GM23338 (cell line): Measurements from ENCODE around the gene RCOR3. TPM values are rescaled to one million over a fixed set of nuclear protein-coding genes. Genes with fewer than 3 reads are reported as not detected.

Experiments used
- ATAC-seq: fragments of 200-7000 bp; cut with Tn5 transposase; 3 replicates; pipeline ENCODE4 v1.9.1; 2020
- DNase-seq: peaks from one replicate; pipeline ENCODE4 v3.0.0-alpha.2; 2015; ENCODE audit warnings: low spot score
- H2AFZ ChIP-seq: fragments of 200-600 bp; sonication (generic); 2 replicates; pipeline ENCODE4 v1.8.0; 2016; ENCODE audit warnings: antibody characterized with exemption, mild to moderate bottlenecking, moderate library complexity
- H3F3A ChIP-seq: fragments of 200-600 bp; sonication (generic); replicated peaks from 2 replicates; pipeline ENCODE4 v1.8.0; 2017; ENCODE audit warnings: antibody characterized with exemption, mixed run types, low read depth
- H3K27ac ChIP-seq: fragments of 200-600 bp; sonication (generic); 2 replicates; pipeline ENCODE4 v1.6.1; 2016; ENCODE audit warnings: low read depth
- H3K27me3 ChIP-seq: fragments of 200-600 bp; sonication (generic); 2 replicates; pipeline ENCODE4 v1.8.0; 2016; ENCODE audit warnings: mild to moderate bottlenecking, mixed run types, moderate library complexity; ENCODE audit not compliant: insufficient read depth
- H3K36me3 ChIP-seq: fragments of 200-600 bp; sonication (generic); 2 replicates; pipeline ENCODE4 v1.8.0; 2016; ENCODE audit warnings: mild to moderate bottlenecking; ENCODE audit not compliant: insufficient read depth
- H3K4me1 ChIP-seq: fragments of 200-600 bp; sonication (generic); 2 replicates; pipeline ENCODE4 v1.8.0; 2016; ENCODE audit warnings: mild to moderate bottlenecking, moderate library complexity; ENCODE audit not compliant: insufficient read depth
- H3K4me2 ChIP-seq: fragments of 200-600 bp; sonication (generic); 2 replicates; pipeline ENCODE4 v1.7.1; 2017; ENCODE audit warnings: mixed run types
- H3K4me3 ChIP-seq: fragments of 200-600 bp; sonication (generic); 2 replicates; pipeline ENCODE4 v1.6.1; 2016; ENCODE audit warnings: mixed run types
- H3K79me2 ChIP-seq: fragments of 200-600 bp; sonication (generic); replicated peaks from 2 replicates; pipeline ENCODE4 v1.8.0; 2017; ENCODE audit warnings: mild to moderate bottlenecking; ENCODE audit not compliant: insufficient read depth
- H3K9me2 ChIP-seq: fragments of 200-600 bp; sonication (generic); 2 replicates; pipeline ENCODE4 v1.8.0; 2017; ENCODE audit not compliant: insufficient read depth
- H4K20me1 ChIP-seq: fragments of 200-600 bp; sonication (generic); replicated peaks from 2 replicates; pipeline ENCODE4 v1.8.0; 2017; ENCODE audit warnings: mild to moderate bottlenecking; ENCODE audit not compliant: insufficient read depth
- H3K27ac Mint-ChIP-seq: 2 replicates; pipeline ENCODE4 v1.8.0; 2020; ENCODE audit warnings: inconsistent platforms, mild to moderate bottlenecking, moderate library complexity, mixed read lengths
- H3K27me3 Mint-ChIP-seq: 3 replicates; pipeline ENCODE4 v1.8.0; 2022; ENCODE audit warnings: low read depth, mild to moderate bottlenecking, moderate library complexity, mixed read lengths, inconsistent platforms; ENCODE audit not compliant: insufficient read depth, poor library complexity
- H3K36me3 Mint-ChIP-seq: 3 replicates; pipeline ENCODE4 v1.8.0; 2021; ENCODE audit warnings: low read depth, mild to moderate bottlenecking, inconsistent platforms, moderate library complexity, mixed read lengths
- H3K4me1 Mint-ChIP-seq: 3 replicates; pipeline ENCODE4 v1.8.0; 2020; ENCODE audit warnings: mild to moderate bottlenecking, inconsistent platforms, mixed read lengths
- H3K4me3 Mint-ChIP-seq: 3 replicates; pipeline ENCODE4 v1.8.0; 2021; ENCODE audit warnings: moderate library complexity, mild to moderate bottlenecking, inconsistent platforms, mixed read lengths
- H3K9me3 Mint-ChIP-seq: 3 replicates; pipeline ENCODE4 v1.8.0; 2020; ENCODE audit warnings: moderate library complexity, mild to moderate bottlenecking, inconsistent platforms, mixed read lengths
- CREB1 ChIP-seq: fragments of 250-450 bp; sonication (Bioruptor Pico); IDR thresholded peaks from 2 replicates; pipeline ENCODE4 v1.5.0; 2020; ENCODE audit warnings: low read depth, mild to moderate bottlenecking, moderate library complexity
- ETS1 ChIP-seq: IDR thresholded peaks from 2 replicates; pipeline ENCODE4 v1.6.1; 2016; ENCODE audit warnings: antibody characterized with exemption
- EZH2 ChIP-seq: fragments of 200-600 bp; sonication (generic); IDR thresholded peaks from one replicate; pipeline ENCODE4 v1.8.0; 2017; ENCODE audit warnings: antibody characterized with exemption, mild to moderate bottlenecking, low read depth; ENCODE audit not compliant: unreplicated experiment
- ZNF114 ChIP-seq: fragments of 250-450 bp; sonication (Bioruptor Pico); IDR thresholded peaks from 2 replicates; pipeline ENCODE4 v1.5.0; 2020; ENCODE audit warnings: mild to moderate bottlenecking, moderate library complexity
- ZNF331 ChIP-seq: fragments of 250-450 bp; sonication (Bioruptor Pico); IDR thresholded peaks from 2 replicates; pipeline ENCODE4 v1.5.0; 2020; ENCODE audit warnings: low read depth, mild to moderate bottlenecking, moderate library complexity
- polyA plus RNA-seq: library from polyadenylated mRNA; unstranded; fragments of >200 nt; fragmentation: Nextera tagmentation; extraction: Ambion mirVana; gene quantifications from 2 replicates; pipeline ENCODE4 v1.2.1, GENCODE V29; 2016
- total RNA-seq: library from RNA; depleted of rRNA; stranded (reverse); fragments of >200 nt; shearing (Covaris generic); gene quantifications from 2 replicates; pipeline ENCODE4 v1.2.3, GENCODE V29; 2014
- TF ChIP-seq, protein P1 (sequence below): fragments of 250-450 bp; sonication (Bioruptor Pico); IDR thresholded peaks from 2 replicates; pipeline ENCODE4 v1.5.0; 2020; ENCODE audit warnings: mild to moderate bottlenecking, moderate library complexity
- TF ChIP-seq, protein P2 (sequence below), 2 experiments: fragments of 200-600 bp in 1 of 2; sonication (generic) in 1 of 2; conservative IDR thresholded peaks; 2 replicates each; pipeline versions ENCODE4 v1.5.1 to v1.6.1; 2016 to 2017; ENCODE audit warnings: antibody characterized with exemption in 2 of 2, low read depth in 2 of 2, mild to moderate bottlenecking in 2 of 2, moderate library complexity in 1 of 2

RCOR3 gene
- total and polyA plus RNA-seq, 2 experiments from 2014 or later = 19.4 to 26.2 TPM

DNA sequence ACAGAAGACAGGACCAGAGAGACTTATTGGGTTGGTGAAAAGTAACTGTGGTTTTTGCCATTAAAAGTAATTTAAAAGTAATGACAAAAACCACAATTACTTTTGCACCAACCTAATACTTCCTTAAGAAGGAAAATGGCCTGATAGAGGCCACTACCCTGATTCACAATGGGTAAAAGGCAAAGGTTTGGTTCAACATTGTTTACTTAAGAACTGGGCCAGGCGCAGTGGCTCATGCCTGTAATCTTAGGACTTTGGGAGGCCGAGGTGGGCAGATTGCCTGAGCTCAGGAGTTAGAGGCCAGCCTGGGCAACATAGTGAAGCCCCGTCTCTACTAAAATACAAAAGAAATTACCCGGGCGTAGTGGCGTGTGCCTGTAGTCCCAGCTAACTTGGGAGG is 48.2 kb upstream of the RCOR3 start (continued):
- TF ChIP-seq ETS1 (no peak), ZNF331 (CRISPR knock-in tag) (no peak), CREB1 (CRISPR knock-in tag) (no peak), EZH2 (no peak)
- TF ChIP-seq, protein P1, sequence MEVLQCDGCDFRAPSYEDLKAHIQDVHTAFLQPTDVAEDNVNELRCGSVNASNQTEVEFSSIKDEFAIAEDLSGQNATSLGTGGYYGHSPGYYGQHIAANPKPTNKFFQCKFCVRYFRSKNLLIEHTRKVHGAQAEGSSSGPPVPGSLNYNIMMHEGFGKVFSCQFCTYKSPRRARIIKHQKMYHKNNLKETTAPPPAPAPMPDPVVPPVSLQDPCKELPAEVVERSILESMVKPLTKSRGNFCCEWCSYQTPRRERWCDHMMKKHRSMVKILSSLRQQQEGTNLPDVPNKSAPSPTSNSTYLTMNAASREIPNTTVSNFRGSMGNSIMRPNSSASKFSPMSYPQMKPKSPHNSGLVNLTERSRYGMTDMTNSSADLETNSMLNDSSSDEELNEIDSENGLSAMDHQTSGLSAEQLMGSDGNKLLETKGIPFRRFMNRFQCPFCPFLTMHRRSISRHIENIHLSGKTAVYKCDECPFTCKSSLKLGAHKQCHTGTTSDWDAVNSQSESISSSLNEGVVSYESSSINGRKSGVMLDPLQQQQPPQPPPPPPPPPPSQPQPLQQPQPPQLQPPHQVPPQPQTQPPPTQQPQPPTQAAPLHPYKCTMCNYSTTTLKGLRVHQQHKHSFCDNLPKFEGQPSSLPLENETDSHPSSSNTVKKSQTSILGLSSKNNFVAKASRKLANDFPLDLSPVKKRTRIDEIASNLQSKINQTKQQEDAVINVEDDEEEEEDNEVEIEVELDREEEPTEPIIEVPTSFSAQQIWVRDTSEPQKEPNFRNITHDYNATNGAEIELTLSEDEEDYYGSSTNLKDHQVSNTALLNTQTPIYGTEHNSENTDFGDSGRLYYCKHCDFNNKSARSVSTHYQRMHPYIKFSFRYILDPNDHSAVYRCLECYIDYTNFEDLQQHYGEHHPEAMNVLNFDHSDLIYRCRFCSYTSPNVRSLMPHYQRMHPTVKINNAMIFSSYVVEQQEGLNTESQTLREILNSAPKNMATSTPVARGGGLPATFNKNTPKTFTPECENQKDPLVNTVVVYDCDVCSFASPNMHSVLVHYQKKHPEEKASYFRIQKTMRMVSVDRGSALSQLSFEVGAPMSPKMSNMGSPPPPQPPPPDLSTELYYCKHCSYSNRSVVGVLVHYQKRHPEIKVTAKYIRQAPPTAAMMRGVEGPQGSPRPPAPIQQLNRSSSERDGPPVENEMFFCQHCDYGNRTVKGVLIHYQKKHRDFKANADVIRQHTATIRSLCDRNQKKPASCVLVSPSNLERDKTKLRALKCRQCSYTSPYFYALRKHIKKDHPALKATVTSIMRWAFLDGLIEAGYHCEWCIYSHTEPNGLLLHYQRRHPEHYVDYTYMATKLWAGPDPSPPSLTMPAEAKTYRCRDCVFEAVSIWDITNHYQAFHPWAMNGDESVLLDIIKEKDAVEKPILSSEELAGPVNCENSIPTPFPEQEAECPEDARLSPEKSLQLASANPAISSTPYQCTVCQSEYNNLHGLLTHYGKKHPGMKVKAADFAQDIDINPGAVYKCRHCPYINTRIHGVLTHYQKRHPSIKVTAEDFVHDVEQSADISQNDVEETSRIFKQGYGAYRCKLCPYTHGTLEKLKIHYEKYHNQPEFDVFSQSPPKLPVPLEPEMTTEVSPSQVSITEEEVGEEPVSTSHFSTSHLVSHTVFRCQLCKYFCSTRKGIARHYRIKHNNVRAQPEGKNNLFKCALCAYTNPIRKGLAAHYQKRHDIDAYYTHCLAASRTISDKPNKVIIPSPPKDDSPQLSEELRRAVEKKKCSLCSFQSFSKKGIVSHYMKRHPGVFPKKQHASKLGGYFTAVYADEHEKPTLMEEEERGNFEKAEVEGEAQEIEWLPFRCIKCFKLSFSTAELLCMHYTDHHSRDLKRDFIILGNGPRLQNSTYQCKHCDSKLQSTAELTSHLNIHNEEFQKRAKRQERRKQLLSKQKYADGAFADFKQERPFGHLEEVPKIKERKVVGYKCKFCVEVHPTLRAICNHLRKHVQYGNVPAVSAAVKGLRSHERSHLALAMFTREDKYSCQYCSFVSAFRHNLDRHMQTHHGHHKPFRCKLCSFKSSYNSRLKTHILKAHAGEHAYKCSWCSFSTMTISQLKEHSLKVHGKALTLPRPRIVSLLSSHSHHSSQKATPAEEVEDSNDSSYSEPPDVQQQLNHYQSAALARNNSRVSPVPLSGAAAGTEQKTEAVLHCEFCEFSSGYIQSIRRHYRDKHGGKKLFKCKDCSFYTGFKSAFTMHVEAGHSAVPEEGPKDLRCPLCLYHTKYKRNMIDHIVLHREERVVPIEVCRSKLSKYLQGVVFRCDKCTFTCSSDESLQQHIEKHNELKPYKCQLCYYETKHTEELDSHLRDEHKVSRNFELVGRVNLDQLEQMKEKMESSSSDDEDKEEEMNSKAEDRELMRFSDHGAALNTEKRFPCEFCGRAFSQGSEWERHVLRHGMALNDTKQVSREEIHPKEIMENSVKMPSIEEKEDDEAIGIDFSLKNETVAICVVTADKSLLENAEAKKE (CRISPR knock-in tag) = no peak

DNA sequence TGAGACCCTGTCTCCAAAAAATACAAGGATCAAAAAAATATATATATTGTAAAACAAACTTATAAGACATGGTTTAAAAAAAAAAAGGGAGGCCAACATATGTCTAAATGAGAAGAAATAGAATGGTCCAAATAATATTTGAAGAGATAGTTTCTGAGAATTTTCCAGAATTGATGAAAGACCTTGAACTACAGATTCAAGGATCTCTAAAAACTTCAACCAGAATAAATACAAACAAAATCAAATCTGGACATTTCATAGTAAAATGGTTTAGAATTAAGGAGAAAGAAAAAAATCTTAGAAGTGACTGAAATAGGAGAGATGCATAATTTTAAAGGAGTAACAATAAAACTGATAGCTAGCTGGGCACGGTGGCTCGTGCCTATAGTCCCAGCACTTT is 45.5 kb upstream of the RCOR3 start:
- Mint-ChIP-seq H3K36me3 (no peaks in the 10 kb centered on the region; the same call in 2 of the 3 replicates), H3K27me3 (no peaks in the 10 kb centered on the region), H3K4me1 (no peaks in the 10 kb centered on the region), H3K27ac (no peak overlapping the region), H3K9me3 (no peaks in the 10 kb centered on the region), H3K4me3 (no peak overlapping the region)
- Histone ChIP-seq H3K27ac (no peak overlapping the region), H3K4me3 (no peak overlapping the region), H3K4me2 (no peak overlapping the region), H3K79me2 (no peaks in the 10 kb centered on the region), H3K27me3 (no peaks in the 10 kb centered on the region), H3K36me3 (no peaks in the 10 kb centered on the region), H4K20me1 (no peaks in the 10 kb centered on the region), H3K9me2 (no peaks in the 10 kb centered on the region), H3K4me1 (no peaks in the 10 kb centered on the region), H2AFZ (no peak overlapping the region), H3F3A (no peaks in the 10 kb centered on the region)
- ATAC-seq (no peak), DNase-seq (no peak)
- TF ChIP-seq ZNF114 (CRISPR knock-in tag) = no peak
- TF ChIP-seq, protein P2, sequence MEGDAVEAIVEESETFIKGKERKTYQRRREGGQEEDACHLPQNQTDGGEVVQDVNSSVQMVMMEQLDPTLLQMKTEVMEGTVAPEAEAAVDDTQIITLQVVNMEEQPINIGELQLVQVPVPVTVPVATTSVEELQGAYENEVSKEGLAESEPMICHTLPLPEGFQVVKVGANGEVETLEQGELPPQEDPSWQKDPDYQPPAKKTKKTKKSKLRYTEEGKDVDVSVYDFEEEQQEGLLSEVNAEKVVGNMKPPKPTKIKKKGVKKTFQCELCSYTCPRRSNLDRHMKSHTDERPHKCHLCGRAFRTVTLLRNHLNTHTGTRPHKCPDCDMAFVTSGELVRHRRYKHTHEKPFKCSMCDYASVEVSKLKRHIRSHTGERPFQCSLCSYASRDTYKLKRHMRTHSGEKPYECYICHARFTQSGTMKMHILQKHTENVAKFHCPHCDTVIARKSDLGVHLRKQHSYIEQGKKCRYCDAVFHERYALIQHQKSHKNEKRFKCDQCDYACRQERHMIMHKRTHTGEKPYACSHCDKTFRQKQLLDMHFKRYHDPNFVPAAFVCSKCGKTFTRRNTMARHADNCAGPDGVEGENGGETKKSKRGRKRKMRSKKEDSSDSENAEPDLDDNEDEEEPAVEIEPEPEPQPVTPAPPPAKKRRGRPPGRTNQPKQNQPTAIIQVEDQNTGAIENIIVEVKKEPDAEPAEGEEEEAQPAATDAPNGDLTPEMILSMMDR (conservative IDR thresholded peaks at IDR 0.05; ENCODE audit: low read depth in 2 of 2) = no peak
- TF ChIP-seq ETS1 = no peak
